ENCODE data around the gene FKBP11.
A peak's percentile ranks its signal among the peaks of the same experiment; 100 is the strongest.
"Not testable (repeated sequence)": the region's sequence is repeated elsewhere in the genome, so short reads cannot be mapped to it uniquely, and the experiment has no call there.

Gene FKBP11

DNA sequence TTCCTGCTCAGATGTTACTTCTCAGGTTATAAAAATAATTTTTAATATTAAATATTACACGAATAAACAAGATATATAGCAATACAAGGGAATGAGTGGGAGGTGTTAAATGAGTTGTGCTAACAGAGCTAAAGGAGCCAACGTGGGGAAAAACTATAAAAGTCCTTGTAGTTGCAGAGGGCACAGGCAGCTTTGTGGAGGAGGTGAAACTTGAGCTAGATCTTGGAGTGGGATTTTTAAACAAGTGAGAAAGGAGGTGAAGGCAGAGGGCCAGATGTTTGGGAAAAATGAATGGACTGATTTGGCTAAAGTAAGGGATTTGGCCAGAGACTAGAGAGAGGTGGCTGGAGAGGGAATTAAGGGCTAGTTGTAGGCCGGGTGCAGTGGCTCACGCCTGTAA is 5.2 kb upstream of the FKBP11 start:
- Histone ChIP-seq H3K4me3 (ENCODE audit: low read depth in 1 of 2, low read length in 2 of 2) (no peak overlapping the region), H3K36me3 (ENCODE audit: insufficient read depth, low read length) (peaks cover 33% of the 10 kb centered on the region), H3K27ac (ENCODE audit: low read depth, low read length) (no peak overlapping the region), H3K27me3 (ENCODE audit: control insufficient read depth in 1 of 2, insufficient read depth in 2 of 2, low read length in 2 of 2) (no peaks in the 10 kb centered on the region), H3K4me1 (ENCODE audit: insufficient read depth, low read length) (no peaks in the 10 kb centered on the region), H3K9ac (ENCODE audit: low read length) (no peak overlapping the region), H3K9me3 (ENCODE audit: low read length) (no peaks in the 10 kb centered on the region)

DNA sequence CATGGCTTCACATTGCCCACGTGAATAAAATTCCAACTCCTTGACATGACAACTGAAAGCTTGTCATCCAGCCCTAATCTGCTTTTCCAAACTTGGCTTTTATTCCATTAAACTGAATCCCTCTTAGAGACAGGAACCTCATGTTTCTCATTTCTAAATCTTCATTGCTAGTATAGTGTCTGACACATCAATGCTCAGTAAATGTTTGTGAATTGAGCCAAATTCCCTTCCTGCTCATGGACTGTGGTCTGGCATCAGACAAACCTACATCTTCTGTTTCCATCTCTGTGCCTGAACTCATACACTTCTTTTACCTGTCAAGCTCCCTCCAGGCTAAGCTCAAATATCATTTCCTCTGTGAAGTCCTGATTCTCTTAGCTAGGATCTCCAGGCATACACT is 4.3 kb upstream of the FKBP11 start:
- H3K4me1 ChIP-seq (ENCODE audit: insufficient read depth, low read length) = peaks cover under 1% of the 10 kb centered on the region
- H3K4me3 ChIP-seq (ENCODE audit: low read depth in 1 of 2, low read length in 2 of 2) = no peak overlapping the region
- no peak overlapping the region for H3K9ac ChIP-seq (ENCODE audit: low read length)
- H3K27ac ChIP-seq (ENCODE audit: low read depth, low read length) = no peak overlapping the region
- peaks cover 27% of the 10 kb centered on the region for H3K36me3 ChIP-seq (ENCODE audit: insufficient read depth, low read length)
- no peaks in the 10 kb centered on the region for H3K9me3 ChIP-seq (ENCODE audit: low read length)
- no peaks in the 10 kb centered on the region for H3K27me3 ChIP-seq (ENCODE audit: control insufficient read depth in 1 of 2, insufficient read depth in 2 of 2, low read length in 2 of 2)

DNA sequence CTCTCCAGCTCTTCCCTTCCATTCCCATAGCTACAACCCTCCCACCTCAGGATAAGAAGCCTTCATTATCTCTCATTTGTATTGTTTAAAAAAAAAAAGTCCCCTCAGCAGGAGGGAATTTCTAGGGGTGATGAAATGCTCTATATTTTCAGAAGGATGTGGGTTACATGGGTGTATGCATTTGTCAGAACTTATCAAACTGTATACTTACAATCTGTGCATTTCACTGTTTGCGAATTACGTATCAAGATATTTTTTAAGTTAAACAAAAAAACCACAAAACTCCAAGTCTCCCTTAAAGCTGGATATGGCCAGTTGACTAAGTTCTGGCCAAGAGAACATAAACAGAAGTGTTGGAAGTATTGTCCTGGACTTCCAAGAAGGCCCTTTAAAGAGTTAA is 2.0 kb upstream of the FKBP11 start:
- H3K9ac ChIP-seq (ENCODE audit: low read length) = no peak overlapping the region
- H3K4me3 ChIP-seq (ENCODE audit: low read depth in 1 of 2, low read length in 2 of 2) = no peak overlapping the region
- H3K27ac ChIP-seq (ENCODE audit: low read depth, low read length) = no peak overlapping the region
- H3K4me1 ChIP-seq (ENCODE audit: insufficient read depth, low read length) = peaks cover 4% of the 10 kb centered on the region
- peaks cover 12% of the 10 kb centered on the region for H3K36me3 ChIP-seq (ENCODE audit: insufficient read depth, low read length)
- no peaks in the 10 kb centered on the region for H3K9me3 ChIP-seq (ENCODE audit: low read length)
- H3K27me3 ChIP-seq (ENCODE audit: control insufficient read depth in 1 of 2, insufficient read depth in 2 of 2, low read length in 2 of 2) = no peaks in the 10 kb centered on the region

DNA sequence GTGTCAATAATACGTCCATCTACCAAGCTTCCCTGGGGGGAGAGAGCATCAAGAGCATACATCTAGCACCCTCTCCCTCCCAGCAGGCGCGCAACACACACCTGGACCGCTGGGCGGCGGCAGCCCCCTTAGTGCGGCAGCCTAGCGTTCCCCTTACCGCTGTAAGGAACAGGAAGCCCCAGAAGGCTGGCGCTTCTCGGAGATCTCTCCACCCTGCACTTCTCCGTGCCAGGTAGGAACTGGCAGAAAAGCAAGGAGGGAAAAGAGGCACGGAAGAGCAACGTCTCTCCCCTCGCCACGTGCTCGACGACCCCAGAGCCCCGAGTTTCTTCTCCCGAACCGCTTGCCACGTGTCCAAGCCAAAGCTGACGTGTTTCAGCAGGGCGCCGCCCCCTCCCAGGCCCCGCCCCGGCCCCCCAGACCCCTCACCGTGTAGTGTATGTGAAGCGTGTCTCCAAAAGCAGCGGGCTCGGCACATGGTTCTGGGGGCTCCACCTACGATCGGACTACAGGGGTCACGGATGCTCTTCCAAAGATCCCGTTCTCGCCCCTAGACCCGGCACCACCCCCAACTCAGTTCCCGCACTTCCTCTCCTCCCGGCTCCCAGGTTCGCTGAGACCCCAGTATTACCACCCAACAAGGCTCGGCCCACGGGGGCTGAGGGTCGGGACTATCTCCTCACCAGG is 532 bp downstream of the FKBP11 start:
- peaks cover 2% of the 10 kb centered on the region for H3K36me3 ChIP-seq (ENCODE audit: insufficient read depth, low read length)
- no peaks in the 10 kb centered on the region for H3K9me3 ChIP-seq (ENCODE audit: low read length)
- H3K9ac ChIP-seq (ENCODE audit: low read length) = no peak overlapping the region
- H3K27me3 ChIP-seq (ENCODE audit: control insufficient read depth in 1 of 2, insufficient read depth in 2 of 2, low read length in 2 of 2) = no peaks in the 10 kb centered on the region
- H3K4me3 ChIP-seq (ENCODE audit: low read depth in 1 of 2, low read length in 2 of 2) = peak overlapping the region; percentile 85 to 93
- H3K27ac ChIP-seq (ENCODE audit: low read depth, low read length) = peak overlapping the region; percentile 56
- peaks cover 4% of the 10 kb centered on the region for H3K4me1 ChIP-seq (ENCODE audit: insufficient read depth, low read length)

DNA sequence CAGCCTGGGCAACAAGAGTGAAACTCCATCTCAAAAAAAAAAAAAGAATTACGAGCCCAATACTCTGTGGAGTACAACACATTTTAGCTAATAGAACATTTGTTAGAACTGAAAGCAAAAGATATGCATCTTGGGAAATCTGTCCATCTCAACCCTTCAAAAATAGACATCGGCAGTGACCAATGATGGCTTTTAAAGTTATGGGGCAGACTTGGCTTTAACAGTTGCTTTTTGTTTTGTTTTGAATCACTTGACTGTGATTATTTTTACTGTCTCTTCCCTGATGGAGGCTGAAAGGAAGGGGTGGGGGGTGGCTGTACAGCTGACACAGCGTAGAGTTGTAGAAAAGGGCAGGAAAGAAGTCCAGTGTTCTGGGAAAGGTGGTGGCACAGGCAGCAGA is 2.2 kb downstream of the FKBP11 start:
- Histone ChIP-seq H3K27me3 (ENCODE audit: control insufficient read depth in 1 of 2, insufficient read depth in 2 of 2, low read length in 2 of 2) (no peaks in the 10 kb centered on the region), H3K9ac (ENCODE audit: low read length) (no peak overlapping the region), H3K27ac (ENCODE audit: low read depth, low read length) (no peak overlapping the region), H3K9me3 (ENCODE audit: low read length) (no peaks in the 10 kb centered on the region), H3K36me3 (ENCODE audit: insufficient read depth, low read length) (no peaks in the 10 kb centered on the region), H3K4me1 (ENCODE audit: insufficient read depth, low read length) (peaks cover 4% of the 10 kb centered on the region), H3K4me3 (ENCODE audit: low read depth in 1 of 2, low read length in 2 of 2) (no peak overlapping the region)

DNA sequence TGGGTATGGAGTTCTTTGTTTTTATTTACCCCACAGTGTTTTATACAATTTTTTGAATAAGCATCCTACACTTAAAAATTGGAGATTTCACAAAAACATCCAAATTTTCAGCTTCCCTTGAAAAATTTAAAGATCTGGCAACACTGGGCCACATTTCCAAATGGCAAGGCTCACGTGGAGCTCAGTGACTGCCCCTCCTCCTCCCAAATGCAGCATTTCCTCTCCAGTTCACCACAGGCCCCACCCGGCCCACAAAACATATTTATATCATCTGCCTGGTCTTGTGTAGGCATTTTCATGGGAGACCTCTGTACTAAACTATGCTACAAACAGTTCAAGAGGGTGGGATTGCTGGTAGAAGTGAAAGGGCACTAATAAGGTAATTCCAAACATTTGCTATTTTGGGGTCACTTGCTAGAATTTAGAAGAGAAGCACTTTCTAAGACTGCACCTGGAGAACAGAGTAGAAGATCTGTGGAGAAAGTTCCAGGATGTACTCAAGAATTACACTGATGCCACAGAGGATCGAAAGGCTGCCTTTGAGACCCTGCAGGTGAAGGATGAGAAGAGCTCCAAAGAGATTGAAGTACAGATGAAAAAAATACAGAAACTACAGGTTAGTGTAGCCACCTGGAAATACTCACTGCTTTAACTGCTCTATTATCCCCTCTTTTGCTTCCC is 7.3 kb downstream of the FKBP11 start:
- Histone ChIP-seq H3K9ac (ENCODE audit: low read length) (no peak overlapping the region), H3K4me3 (ENCODE audit: low read depth in 1 of 2, low read length in 2 of 2) (no peak overlapping the region), H3K9me3 (ENCODE audit: low read length) (no peaks in the 10 kb centered on the region), H3K27ac (ENCODE audit: low read depth, low read length) (no peak overlapping the region), H3K4me1 (ENCODE audit: insufficient read depth, low read length) (no peaks in the 10 kb centered on the region), H3K27me3 (ENCODE audit: control insufficient read depth in 1 of 2, insufficient read depth in 2 of 2, low read length in 2 of 2) (no peaks in the 10 kb centered on the region), H3K36me3 (ENCODE audit: insufficient read depth, low read length) (no peaks in the 10 kb centered on the region)

DNA sequence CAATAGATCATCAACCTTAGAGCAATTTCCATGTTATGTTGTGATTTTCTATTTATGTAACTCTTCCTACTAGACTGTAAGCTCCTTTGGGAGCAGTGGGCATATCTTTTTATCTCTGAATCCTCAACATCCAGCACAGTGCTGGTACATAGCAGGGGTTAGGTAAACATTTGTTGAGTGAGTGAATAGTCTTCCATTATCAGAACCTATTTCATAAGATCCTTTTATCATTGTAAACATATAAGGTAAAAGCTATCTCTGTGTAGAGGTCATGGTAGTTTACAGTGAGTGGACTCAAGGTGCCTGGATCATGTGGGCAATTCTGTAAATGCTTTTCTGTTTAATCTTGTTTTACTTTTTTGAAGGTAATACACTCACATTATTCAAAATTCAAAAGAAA is 15.1 kb downstream of the FKBP11 start:
- H3K27me3 ChIP-seq (ENCODE audit: control insufficient read depth in 1 of 2, insufficient read depth in 2 of 2, low read length in 2 of 2) = no peaks in the 10 kb centered on the region
- H3K4me1 ChIP-seq (ENCODE audit: insufficient read depth, low read length) = no peaks in the 10 kb centered on the region
- H3K4me3 ChIP-seq (ENCODE audit: low read depth in 1 of 2, low read length in 2 of 2) = no peak overlapping the region
- no peak overlapping the region for H3K9ac ChIP-seq (ENCODE audit: low read length)
- H3K36me3 ChIP-seq (ENCODE audit: insufficient read depth, low read length) = no peaks in the 10 kb centered on the region
- H3K9me3 ChIP-seq (ENCODE audit: low read length) = no peaks in the 10 kb centered on the region
- H3K27ac ChIP-seq (ENCODE audit: low read depth, low read length) = no peak overlapping the region

DNA sequence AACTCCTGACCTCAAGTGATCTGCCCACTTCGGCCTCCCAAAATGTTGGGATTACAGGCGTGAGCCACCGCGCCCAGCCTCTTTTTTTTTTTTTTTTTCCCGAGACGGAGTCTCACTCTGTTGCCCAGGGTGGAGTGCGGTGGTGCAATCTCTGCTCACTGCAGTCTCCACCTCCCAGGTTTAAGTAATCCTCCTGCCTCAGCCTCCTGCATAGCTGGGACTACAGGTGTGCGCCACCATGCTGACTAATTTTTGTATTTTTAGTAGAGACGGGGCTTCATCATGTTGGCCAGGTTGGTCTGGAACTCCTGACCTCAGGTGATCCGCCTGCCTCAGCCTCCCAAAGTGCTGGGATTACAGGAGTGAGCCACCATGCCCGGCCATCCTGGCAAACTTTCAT is 15.6 kb downstream of the FKBP11 start:
- H3K9me3 ChIP-seq (ENCODE audit: low read length); H3K27ac ChIP-seq (ENCODE audit: low read depth, low read length); H3K4me3 ChIP-seq (ENCODE audit: low read depth in 1 of 2, low read length in 2 of 2); H3K36me3 ChIP-seq (ENCODE audit: insufficient read depth, low read length); H3K4me1 ChIP-seq (ENCODE audit: insufficient read depth, low read length); H3K27me3 ChIP-seq (ENCODE audit: control insufficient read depth in 1 of 2, insufficient read depth in 2 of 2, low read length in 2 of 2); H3K9ac ChIP-seq (ENCODE audit: low read length): not testable (repeated sequence)

DNA sequence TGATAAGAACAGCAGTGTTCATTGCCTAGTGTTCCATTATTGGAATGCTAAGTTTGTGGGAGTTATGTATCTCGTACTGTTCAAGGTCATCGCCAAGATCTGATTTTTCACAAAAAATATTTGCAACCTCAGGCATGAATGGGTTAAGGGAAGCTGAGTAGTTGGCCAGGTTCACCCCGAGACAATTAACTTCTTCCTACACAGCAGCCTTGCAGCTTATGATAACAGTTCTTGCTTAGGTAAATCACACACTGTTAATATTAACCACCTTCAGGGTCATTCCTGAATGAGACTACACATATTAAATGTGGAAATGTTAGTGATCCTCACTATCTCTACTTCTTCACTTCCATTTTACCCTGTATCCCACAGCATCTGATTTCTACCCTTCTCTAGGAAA is 18.0 kb downstream of the FKBP11 start:
- H3K27me3 ChIP-seq (ENCODE audit: control insufficient read depth in 1 of 2, insufficient read depth in 2 of 2, low read length in 2 of 2) = no peaks in the 10 kb centered on the region
- H3K4me3 ChIP-seq (ENCODE audit: low read depth in 1 of 2, low read length in 2 of 2) = no peak overlapping the region
- H3K27ac ChIP-seq (ENCODE audit: low read depth, low read length) = no peak overlapping the region
- no peaks in the 10 kb centered on the region for H3K36me3 ChIP-seq (ENCODE audit: insufficient read depth, low read length)
- no peaks in the 10 kb centered on the region for H3K4me1 ChIP-seq (ENCODE audit: insufficient read depth, low read length)
- H3K9me3 ChIP-seq (ENCODE audit: low read length) = no peaks in the 10 kb centered on the region
- no peak overlapping the region for H3K9ac ChIP-seq (ENCODE audit: low read length)

DNA sequence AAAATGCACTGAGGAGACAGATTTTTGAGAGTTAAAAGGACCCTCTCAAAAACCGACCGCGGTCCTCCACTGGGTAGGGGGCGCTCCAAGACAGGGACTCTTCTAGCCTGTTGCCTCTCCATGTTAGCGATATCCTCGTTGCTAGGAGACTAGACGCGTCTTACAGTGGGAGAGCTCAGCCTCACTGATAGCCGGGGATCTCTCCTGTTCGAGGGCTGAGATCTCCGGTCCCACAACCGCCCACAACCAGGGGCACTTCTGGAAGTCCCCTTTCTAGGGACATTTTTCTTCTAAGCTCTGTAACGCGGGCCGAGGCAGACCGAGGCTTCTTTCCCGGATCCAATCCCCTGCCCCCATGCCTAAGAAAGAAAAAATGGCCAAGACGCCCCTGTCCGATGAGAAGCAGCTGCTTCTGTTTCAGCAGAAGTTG is 21.3 kb downstream of the FKBP11 start:
- no peaks in the 10 kb centered on the region for H3K9me3 ChIP-seq (ENCODE audit: low read length)
- H3K4me1 ChIP-seq (ENCODE audit: insufficient read depth, low read length) = no peaks in the 10 kb centered on the region
- no peaks in the 10 kb centered on the region for H3K36me3 ChIP-seq (ENCODE audit: insufficient read depth, low read length)
- no peak overlapping the region for H3K27ac ChIP-seq (ENCODE audit: low read depth, low read length)
- peak overlapping the region; percentile 33 to 63 for H3K4me3 ChIP-seq (ENCODE audit: low read depth in 1 of 2, low read length in 2 of 2)
- H3K27me3 ChIP-seq (ENCODE audit: control insufficient read depth in 1 of 2, insufficient read depth in 2 of 2, low read length in 2 of 2) = no peaks in the 10 kb centered on the region
- no peak overlapping the region for H3K9ac ChIP-seq (ENCODE audit: low read length)

DNA sequence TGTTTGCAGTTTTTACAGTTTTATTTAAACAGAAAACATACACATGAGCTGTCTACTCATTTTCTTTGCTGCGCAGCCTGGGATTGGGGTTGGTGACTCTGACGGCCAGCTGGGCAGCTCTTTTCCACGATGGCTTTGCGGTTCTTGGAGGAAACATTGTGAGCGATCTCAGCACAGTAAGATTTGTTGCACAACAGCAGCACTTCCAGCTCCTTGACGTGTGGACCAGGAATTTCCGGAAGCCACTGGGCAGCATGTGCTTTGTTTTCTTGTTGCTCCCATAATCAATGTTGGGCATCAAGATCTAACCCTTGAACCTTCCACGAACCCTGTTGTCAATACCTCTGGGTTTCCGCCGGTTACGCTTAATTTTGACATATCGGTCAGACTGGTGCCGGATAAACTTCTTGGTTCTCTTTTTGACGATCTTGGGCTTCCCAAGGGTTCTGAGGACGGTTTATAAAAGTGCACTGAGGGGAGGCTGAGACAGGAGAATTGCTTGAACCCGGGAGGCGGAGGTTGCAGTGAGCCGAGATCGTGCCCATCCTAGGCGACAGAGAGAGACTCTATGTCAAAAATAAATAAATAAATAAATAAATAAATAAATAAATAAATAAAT is 21.8 kb downstream of the FKBP11 start:
- Histone ChIP-seq H3K9me3 (ENCODE audit: low read length) (no peaks in the 10 kb centered on the region), H3K4me3 (ENCODE audit: low read depth in 1 of 2, low read length in 2 of 2) (no peak overlapping the region), H3K27me3 (ENCODE audit: control insufficient read depth in 1 of 2, insufficient read depth in 2 of 2, low read length in 2 of 2) (no peaks in the 10 kb centered on the region), H3K36me3 (ENCODE audit: insufficient read depth, low read length) (no peaks in the 10 kb centered on the region), H3K9ac (ENCODE audit: low read length) (no peak overlapping the region), H3K27ac (ENCODE audit: low read depth, low read length) (no peak overlapping the region), H3K4me1 (ENCODE audit: insufficient read depth, low read length) (no peaks in the 10 kb centered on the region)

DNA sequence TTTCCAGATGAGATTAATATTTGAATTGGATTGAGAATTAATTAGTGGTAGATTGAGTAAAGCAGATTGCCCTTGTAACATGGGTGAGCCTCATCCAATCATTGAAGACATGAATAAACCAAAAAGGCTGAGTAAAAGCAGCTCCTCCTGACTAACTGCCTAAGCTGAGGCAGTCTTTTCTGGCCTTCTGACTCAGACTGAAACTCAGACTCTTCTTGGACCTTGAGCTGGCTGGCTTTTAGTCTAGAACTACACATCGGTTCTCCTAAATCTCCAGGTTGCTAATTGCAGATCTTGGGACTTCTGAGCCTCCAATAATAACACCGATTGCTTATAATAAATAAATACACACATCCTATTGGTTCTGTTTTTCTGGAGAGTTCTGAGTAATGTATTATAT is 24.0 kb downstream of the FKBP11 start:
- no peak overlapping the region for H3K4me3 ChIP-seq (ENCODE audit: low read depth in 1 of 2, low read length in 2 of 2)
- H3K27ac ChIP-seq (ENCODE audit: low read depth, low read length) = no peak overlapping the region
- no peaks in the 10 kb centered on the region for H3K9me3 ChIP-seq (ENCODE audit: low read length)
- no peaks in the 10 kb centered on the region for H3K27me3 ChIP-seq (ENCODE audit: control insufficient read depth in 1 of 2, insufficient read depth in 2 of 2, low read length in 2 of 2)
- no peaks in the 10 kb centered on the region for H3K4me1 ChIP-seq (ENCODE audit: insufficient read depth, low read length)
- no peak overlapping the region for H3K9ac ChIP-seq (ENCODE audit: low read length)
- H3K36me3 ChIP-seq (ENCODE audit: insufficient read depth, low read length) = no peaks in the 10 kb centered on the region

Measured in muscle layer of colon (tissue), 2 donors.